Measurements from ENCODE around the gene RAPGEF5. TPM values are rescaled to one million over a fixed set of nuclear protein-coding genes. Genes with fewer than 3 reads are reported as not detected.

Gene RAPGEF5
- total and polyA plus RNA-seq, 2 donors (not counting 3 experiments of a cell fraction or from before 2014, with no cell fraction given), result 10.0 to 43.2 TPM

- Histone ChIP-seq H3K27me3 (ENCODE audit: control insufficient read depth in 2 of 2, insufficient read depth in 2 of 2, low read length in 2 of 2) (no peaks in the 10 kb centered on the region), H3K79me2 (ENCODE audit: control insufficient read depth, insufficient read depth, low read length) (no peaks in the 10 kb centered on the region), H3K9me1 (replicated peaks; ENCODE audit: control insufficient read depth, extremely low read depth, insufficient read depth, low read length) (no peaks in the 10 kb centered on the region), H2AFZ (ENCODE audit: low read depth, low read length) (no peak overlapping the region), H3K27ac (ENCODE audit: insufficient read depth, low read depth, low read length) (no peak overlapping the region), H3K9ac (replicated peaks; ENCODE audit: extremely low read depth, insufficient read depth, low read length) (no peak overlapping the region), H3K4me3 (replicated peaks in 1 of 3; ENCODE audit: insufficient read depth in 1 of 3, low read depth in 1 of 3, low read length in 3 of 3) (no peak overlapping the region), H3K4me1 (ENCODE audit: control insufficient read depth, extremely low read depth, insufficient read depth, low read length) (no peaks in the 10 kb centered on the region), H3K4me2 (ENCODE audit: insufficient read depth, low read length) (no peak overlapping the region), H3K9me3 (replicated peaks; ENCODE audit: control insufficient read depth, insufficient read depth, low read length) (no peaks in the 10 kb centered on the region), H3K36me3 (ENCODE audit: control insufficient read depth in 2 of 2, extremely low read depth in 1 of 2, insufficient read depth in 2 of 2, low read length in 2 of 2) (no peaks in the 10 kb centered on the region), H4K20me1 (replicated peaks; ENCODE audit: control insufficient read depth, extremely low read depth, insufficient read depth, low read length) (no peaks in the 10 kb centered on the region)
- no peak for FAIRE-seq
- TF ChIP-seq, protein P1, sequence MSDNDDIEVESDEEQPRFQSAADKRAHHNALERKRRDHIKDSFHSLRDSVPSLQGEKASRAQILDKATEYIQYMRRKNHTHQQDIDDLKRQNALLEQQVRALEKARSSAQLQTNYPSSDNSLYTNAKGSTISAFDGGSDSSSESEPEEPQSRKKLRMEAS (IDR thresholded peaks at IDR 0.05; ENCODE audit: insufficient read depth, insufficient read length), result no peak
- TF ChIP-seq JUN (IDR thresholded peaks at IDR 0.05; ENCODE audit: borderline replicate concordance, insufficient read depth, insufficient read length, low read depth) (no peak), POLR2AphosphoS5 (IDR thresholded peaks at IDR 0.05; ENCODE audit: insufficient read depth, low read depth, low read length) (no peak), GATA2 (IDR thresholded peaks at IDR 0.05; ENCODE audit: insufficient read depth, insufficient read length, low read depth, low read length) (no peak), POLR2A (IDR thresholded peaks at IDR 0.05; ENCODE audit: low read depth, low read length) (no peak), FOS (IDR thresholded peaks at IDR 0.05; ENCODE audit: borderline replicate concordance, insufficient read depth, low read length) (no peak), CTCF (IDR thresholded peaks at IDR 0.05; ENCODE audit: extremely low read depth in 1 of 2, insufficient read depth in 1 of 2, low read depth in 1 of 2, low read length in 2 of 2) (no peak), MYC (IDR thresholded peaks at IDR 0.05; ENCODE audit: low read depth, low read length) (no peak), EZH2 (IDR thresholded peaks at IDR 0.05; ENCODE audit: borderline replicate concordance, low read depth, low read length, severe bottlenecking) (no peak)
- dilution Hi-C loops (cut with MboI; ENCODE audit: extremely low pct_ligation_motif_present, low sequenced_read_pairs) (no loop called here), intact Hi-C loops (cut with micrococcal nuclease) (no loop called here)
- no peak for DNase-seq (ENCODE audit: low read depth, low spot score)
- ChIA-PET POLR2A (no interaction called here), CTCF (no interaction called here)
- BruUV-seq (replicated peaks), result no TSS peak
Observed at GRCh38 chr7:22288202-22288601, 68.8 kb downstream of the RAPGEF5 start.

All from endothelial cell of umbilical vein (primary cell).